Measurements from ENCODE around the gene MOGAT1. TPM values are rescaled to one million over a fixed set of nuclear protein-coding genes. Genes with fewer than 3 reads are reported as not detected.

Gene MOGAT1
- total and polyA plus RNA-seq, 9 of the 15 experiments (the other 6 are each of a cell fraction or from before 2014, with no cell fraction given): not detected

DNA sequence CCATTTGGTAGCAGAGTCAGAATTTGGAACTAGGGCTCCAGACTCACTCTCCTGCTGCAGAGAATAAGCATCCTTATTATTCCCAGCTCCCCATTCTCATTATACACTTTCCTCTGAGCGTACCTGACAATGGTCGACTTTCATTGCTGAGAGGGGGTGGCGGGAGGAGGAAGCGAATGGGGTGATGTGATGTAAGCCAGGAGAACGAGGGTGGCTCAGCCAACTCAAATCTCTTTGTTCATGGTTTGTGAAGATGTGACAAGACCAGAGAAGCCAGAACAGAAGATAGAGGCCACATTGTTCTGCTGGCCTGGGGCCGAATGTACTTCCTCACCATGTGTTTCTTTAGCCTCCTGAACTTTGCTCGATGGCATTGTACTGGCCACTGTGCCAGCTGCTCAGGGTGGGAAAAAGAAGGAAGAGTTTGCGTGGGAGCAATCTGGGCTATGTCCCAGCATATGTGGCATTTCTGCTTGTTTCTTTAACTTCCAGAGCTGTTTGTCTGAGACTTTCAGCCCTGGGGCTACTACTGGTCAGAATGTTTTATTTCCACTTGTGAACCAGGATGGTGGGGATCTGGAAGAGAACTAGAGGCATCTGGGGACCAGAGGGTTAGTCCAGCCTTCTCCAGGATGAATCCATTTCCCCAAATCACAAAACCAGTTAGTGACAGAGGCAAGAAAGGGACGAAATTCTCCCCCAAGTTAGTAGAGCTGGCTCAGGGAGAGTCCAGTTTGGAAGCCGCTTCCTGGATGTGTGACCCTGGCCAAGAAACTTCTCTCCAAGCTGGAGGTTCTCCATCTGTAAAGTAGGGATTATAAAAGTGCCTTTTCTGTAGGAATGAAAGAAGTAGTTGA, 62.6 kb downstream of the MOGAT1 start:
- CTCF ChIA-PET (ENCODE audit: low intra/inter-chr PET ratio): no interaction called here
- no TSS peak for BruUV-seq (replicated peaks)

More for the DNA sequence above, 62.6 kb downstream of the MOGAT1 start:
- Histone ChIP-seq H3K9me3 (replicated peaks; ENCODE audit: control insufficient read depth, insufficient read depth, low read depth, low read length) (no peaks in the 10 kb centered on the region; the same call in 1 of the 2 replicates), H3K79me2 (ENCODE audit: control insufficient read depth, insufficient read depth, low read length) (no peaks in the 10 kb centered on the region), H3K4me1 (replicated peaks in 1 of 2; ENCODE audit: control insufficient read depth in 2 of 2, insufficient read depth in 2 of 2, low read length in 2 of 2) (peaks cover 0 to 3% of the 10 kb centered on the region in 2 experiments; a peak in 2 of 5 replicates), H2AFZ (ENCODE audit: low read depth, low read length) (no peak overlapping the region), H4K20me1 (replicated peaks; ENCODE audit: control insufficient read depth, insufficient read depth, low read length) (no peaks in the 10 kb centered on the region), H3K4me3 (no peak overlapping the region), H3K27me3 (ENCODE audit: control insufficient read depth in 2 of 2, insufficient read depth in 2 of 2, low read length in 2 of 2) (no peaks in the 10 kb centered on the region), H3K9me1 (ENCODE audit: control insufficient read depth, insufficient read depth, low read length) (no peaks in the 10 kb centered on the region), H3K27ac (ENCODE audit: extremely low read depth, low read depth, low read length) (no peak overlapping the region), H3K9ac (ENCODE audit: insufficient read depth in 1 of 2, low read depth in 2 of 2, low read length in 2 of 2) (no peak overlapping the region), H3K36me3 (ENCODE audit: control insufficient read depth, insufficient read depth, low read length) (no peaks in the 10 kb centered on the region), H3K4me2 (ENCODE audit: insufficient read depth, low read length) (no peak overlapping the region)
- WGBS (ENCODE audit: insufficient coverage, low coverage, missing lambda C conversion rate): 37% methylated on average over 7 of the region's 10 CpGs
- ATAC-seq (no peak), DNase-seq (ENCODE audit: extremely low read depth in 1 of 4, low spot score in 3 of 4) (no peak), FAIRE-seq (no peak)
- in situ Hi-C loops (cut with MboI): no loop called here
- TF ChIP-seq CHD2 (IDR thresholded peaks at IDR 0.05; ENCODE audit: low read depth, low read length): no peak
- no peak for TF ChIP-seq ZNF551 (CRISPR knock-in tag; IDR thresholded peaks at IDR 0.05)
- no peak for TF ChIP-seq HMGXB4 (CRISPR knock-in tag; IDR thresholded peaks at IDR 0.05)
- TF ChIP-seq NCOA6 (IDR thresholded peaks at IDR 0.05): no peak
- TF ChIP-seq ZNF584 (CRISPR knock-in tag; IDR thresholded peaks at IDR 0.05; ENCODE audit: low read depth): no peak
- POLR2A ChIA-PET: interaction anchor here (0.7 kb wide), 1 partner anchor 12 kb away, joined by 4 read pairs; no protein-coding TSS in a partner anchor
- intact Hi-C loops (cut with micrococcal nuclease): no loop called here
